Measurements from ENCODE around the gene URM1.

DNA sequence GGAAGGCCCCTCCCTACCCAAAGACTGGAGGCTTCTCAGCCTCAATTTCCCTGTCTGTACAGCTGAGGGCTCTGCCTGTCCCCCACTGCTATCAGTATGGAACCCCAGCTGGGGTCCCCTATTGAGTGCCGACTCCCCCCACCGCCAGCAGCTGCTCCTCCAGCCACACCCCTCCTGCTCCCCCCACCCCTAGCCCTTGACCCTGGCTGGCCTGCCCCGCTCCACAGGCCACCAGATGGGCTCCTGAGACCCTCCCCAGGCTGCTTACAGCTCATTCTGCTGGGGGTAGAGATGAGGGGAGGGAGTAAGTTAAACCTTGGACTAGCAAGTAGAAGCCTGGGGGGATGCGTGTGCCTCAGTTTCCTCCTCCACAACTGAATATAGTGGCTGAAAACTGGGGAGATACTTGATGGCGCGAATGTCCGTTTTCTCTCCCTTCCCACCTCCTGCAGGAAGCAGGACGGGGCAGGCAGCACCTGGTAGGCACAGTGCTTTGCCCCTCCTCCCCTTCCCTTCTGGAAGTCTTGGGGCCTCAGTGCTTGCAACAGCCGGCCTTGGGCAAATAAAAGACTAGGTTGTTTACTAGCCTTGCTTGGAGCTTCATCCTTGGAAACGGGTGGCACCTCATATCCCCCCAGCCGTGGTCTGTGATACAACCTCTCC is 19.1 kb downstream of the URM1 start:
- TF ChIP-seq, protein P1, sequence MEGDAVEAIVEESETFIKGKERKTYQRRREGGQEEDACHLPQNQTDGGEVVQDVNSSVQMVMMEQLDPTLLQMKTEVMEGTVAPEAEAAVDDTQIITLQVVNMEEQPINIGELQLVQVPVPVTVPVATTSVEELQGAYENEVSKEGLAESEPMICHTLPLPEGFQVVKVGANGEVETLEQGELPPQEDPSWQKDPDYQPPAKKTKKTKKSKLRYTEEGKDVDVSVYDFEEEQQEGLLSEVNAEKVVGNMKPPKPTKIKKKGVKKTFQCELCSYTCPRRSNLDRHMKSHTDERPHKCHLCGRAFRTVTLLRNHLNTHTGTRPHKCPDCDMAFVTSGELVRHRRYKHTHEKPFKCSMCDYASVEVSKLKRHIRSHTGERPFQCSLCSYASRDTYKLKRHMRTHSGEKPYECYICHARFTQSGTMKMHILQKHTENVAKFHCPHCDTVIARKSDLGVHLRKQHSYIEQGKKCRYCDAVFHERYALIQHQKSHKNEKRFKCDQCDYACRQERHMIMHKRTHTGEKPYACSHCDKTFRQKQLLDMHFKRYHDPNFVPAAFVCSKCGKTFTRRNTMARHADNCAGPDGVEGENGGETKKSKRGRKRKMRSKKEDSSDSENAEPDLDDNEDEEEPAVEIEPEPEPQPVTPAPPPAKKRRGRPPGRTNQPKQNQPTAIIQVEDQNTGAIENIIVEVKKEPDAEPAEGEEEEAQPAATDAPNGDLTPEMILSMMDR (IDR thresholded peaks at IDR 0.05), result no peak
- no peak for TF ChIP-seq POLR2A (IDR thresholded peaks at IDR 0.05)

Measured in esophagus squamous epithelium (tissue), 4 donors.